Epithelial cell of proximal tubule (primary cell): ENCODE data around the gene LPIN1. TPM values are rescaled to one million over a fixed set of nuclear protein-coding genes. Genes with fewer than 3 reads are reported as not detected.
"Not testable (repeated sequence)": the region's sequence is repeated elsewhere in the genome, so short reads cannot be mapped to it uniquely, and the experiment has no call there.

Source experiments
- DNase-seq: peaks from one replicate; pipeline ENCODE4 v3.0.0-alpha.2; 2011; ENCODE audit warnings: low read depth
- H3K4me3 ChIP-seq: 2 replicates; pipeline ENCODE4 v1.5.1; 2011; ENCODE audit warnings: low read depth, mild to moderate bottlenecking, low read length
- CTCF ChIP-seq: conservative IDR thresholded peaks from 2 replicates; pipeline ENCODE4 v1.5.1; 2012; ENCODE audit warnings: low read depth, mild to moderate bottlenecking, low read length
- total RNA-seq: library from RNA; depleted of rRNA; stranded (reverse); fragments of >200 nt; gene quantifications from 2 replicates; pipeline ENCODE4 v1.2.3, GENCODE V29; 2015

The LPIN1 gene
- total RNA-seq, 1 donor from 2014 or later: 33.8 TPM

DNA sequence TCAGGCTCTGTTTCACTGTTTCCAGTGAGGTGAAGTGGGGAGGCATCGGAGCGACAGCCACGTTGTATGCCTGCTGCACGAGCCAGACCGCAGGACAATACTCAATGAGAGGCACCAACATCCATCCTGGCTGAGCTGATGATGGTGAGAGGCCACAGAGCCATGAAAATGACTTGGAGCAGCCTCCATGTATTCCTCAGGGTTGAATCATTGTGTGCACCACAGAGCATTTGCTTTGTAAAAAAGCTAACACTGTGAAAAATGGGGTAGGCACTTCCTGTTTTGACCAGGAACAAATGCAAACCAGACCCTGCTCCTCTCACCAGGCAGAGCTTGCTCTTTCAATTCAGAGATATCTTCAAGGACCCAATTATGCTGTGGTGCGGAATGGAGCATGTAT is 87.2 kb downstream of the LPIN1 start:
- no peak overlapping the region for H3K4me3 ChIP-seq
- TF ChIP-seq CTCF: no peak
- no peak for DNase-seq

DNA sequence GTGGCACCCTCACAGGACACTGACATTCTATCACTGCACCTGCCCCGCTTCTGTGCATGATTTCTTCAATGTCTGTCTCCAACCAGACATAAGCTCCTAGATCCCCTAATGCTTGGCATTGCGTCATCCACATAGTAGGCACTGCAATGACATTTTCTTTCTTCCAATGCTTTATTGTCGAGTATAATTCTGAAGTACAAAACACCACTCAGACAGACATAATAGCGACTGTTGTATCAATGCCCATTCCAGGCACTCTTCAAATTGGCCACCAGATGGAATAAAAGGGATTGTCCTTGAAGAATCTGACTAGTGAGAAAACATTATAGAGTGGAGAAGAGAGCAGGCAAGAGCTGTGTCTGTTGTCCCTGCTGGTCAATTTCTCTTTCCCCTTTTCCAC is 89.0 kb downstream of the LPIN1 start:
- DNase-seq: no peak
- no peak overlapping the region for H3K4me3 ChIP-seq
- TF ChIP-seq CTCF: peak; percentile 25

DNA sequence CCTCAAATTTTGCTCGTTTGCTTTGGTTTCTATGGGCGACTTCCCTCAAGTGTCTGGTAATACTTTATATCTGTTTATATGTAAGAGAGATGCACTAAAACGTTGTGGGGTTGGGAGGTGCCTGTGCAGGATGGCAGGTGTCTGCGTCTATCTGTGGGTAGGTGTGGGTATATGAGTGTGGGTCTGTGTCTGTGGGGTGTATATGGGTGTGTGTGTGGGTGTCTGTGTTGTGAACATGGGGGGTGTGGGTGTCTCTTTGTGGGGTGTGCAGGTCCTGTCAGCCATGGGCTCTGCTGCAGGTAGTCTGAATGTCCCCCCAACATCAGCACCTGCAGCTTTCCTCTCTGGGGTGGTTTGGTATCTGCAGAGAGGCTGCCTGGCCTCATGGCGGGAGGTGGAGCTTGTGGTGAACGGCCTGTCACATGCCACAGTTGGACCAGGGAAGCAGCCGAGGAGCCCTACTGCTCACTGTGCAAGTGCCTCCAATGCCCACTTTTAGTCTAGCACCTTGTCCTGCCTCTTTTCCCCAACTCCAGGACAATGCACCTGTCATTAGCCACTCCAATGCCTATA is 90.3 kb downstream of the LPIN1 start:
- DNase-seq: no peak
- no peak for TF ChIP-seq CTCF
- H3K4me3 ChIP-seq: no peak overlapping the region

GRCh38 chr2:11837875-11838734 is 91.7 kb downstream of the LPIN1 start:
- H3K4me3 ChIP-seq: no peak overlapping the region
- TF ChIP-seq CTCF: no peak
- DNase-seq: no peak

DNA sequence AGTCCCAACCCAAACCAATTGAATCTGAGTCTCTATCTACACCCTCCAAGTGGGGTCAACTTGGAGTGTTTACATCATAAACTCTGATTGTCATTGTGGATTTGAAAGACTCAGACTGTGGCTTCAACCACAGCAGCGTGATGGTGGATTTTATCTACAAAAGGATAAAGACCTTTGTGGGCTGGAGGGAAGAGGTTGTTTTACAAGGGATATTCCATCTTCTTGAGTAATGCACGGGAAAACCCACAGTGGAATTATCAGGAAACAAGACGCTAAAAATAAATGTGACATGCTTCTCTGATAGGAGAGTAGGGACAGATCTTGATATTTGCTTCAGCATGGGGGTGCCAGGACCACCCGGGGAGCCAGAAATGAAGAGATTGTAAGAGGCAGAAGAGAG is 93.5 kb downstream of the LPIN1 start:
- no peak for TF ChIP-seq CTCF
- no peak for DNase-seq

GRCh38 chr2:11842336-11842735 is 95.9 kb downstream of the LPIN1 start:
- DNase-seq: no peak
- no peak overlapping the region for H3K4me3 ChIP-seq
- no peak for TF ChIP-seq CTCF

More for the DNA sequence above, 93.5 kb downstream of the LPIN1 start:
- H3K4me3 ChIP-seq: no peak overlapping the region

GRCh38 chr2:11844798-11845197 is 98.4 kb downstream of the LPIN1 start:
- not testable (repeated sequence) for H3K4me3 ChIP-seq, DNase-seq

DNA sequence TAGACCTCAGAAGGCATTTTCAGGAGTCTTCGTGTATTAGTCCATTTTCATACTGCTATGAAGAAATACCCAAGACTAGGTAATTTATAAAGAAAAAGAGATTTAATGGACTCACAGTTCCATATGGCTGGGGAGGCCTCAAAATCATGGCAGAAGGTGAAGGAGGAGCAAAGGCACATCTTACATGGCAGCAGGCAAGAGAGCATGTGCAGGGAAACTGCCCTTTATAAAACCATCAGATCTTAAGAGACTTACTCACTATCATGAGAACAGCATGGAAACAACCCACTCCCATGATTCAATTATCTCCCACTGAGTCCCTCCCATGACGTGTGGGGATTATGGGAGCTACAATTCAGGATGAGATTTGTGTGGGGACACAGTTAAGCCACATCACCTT is 101.5 kb downstream of the LPIN1 start:
- not testable (repeated sequence) for DNase-seq, H3K4me3 ChIP-seq
